ENCODE measurements around the gene DYNC1LI1. TPM values are rescaled to one million over a fixed set of nuclear protein-coding genes. Genes with fewer than 3 reads are reported as not detected.

The DYNC1LI1 gene
- total RNA-seq, 2 experiments from 2014 or later, result 28.6 to 48.7 TPM

GRCh38 chr3:32562640-32563039, 8.0 kb downstream of the DYNC1LI1 start:
- no peak overlapping the region for H3K4me2 ChIP-seq (ENCODE audit: low read length)
- H3K4me3 ChIP-seq (ENCODE audit: low read depth, low read length, poor library complexity, severe bottlenecking), result no peak overlapping the region
- no peak overlapping the region for H3K27ac ChIP-seq (ENCODE audit: low read depth, low read length, poor library complexity, severe bottlenecking)
- intact Hi-C loops (cut with micrococcal nuclease; ENCODE audit: unreplicated experiment), result no loop called here
- H3K4me1 ChIP-seq (ENCODE audit: insufficient read depth, low read length, poor library complexity, severe bottlenecking), result no peaks in the 10 kb centered on the region
- ChIA-PET CTCF (ENCODE audit: unreplicated experiment) (no interaction called here), POLR2A (no interaction called here)
- H3K36me3 ChIP-seq (ENCODE audit: insufficient read depth, low read length), result peaks cover 48% of the 10 kb centered on the region
- no peak overlapping the region for H2AFZ ChIP-seq (ENCODE audit: low read length)
- H4K20me1 ChIP-seq (ENCODE audit: insufficient read depth, low read length), result no peaks in the 10 kb centered on the region
- peaks cover 88% of the 10 kb centered on the region; the same call in 1 of the 2 replicates for H3K79me2 ChIP-seq (ENCODE audit: insufficient read depth, low read depth, low read length)
- no peak for DNase-seq (ENCODE audit: low spot score)
- TF ChIP-seq, protein P1, sequence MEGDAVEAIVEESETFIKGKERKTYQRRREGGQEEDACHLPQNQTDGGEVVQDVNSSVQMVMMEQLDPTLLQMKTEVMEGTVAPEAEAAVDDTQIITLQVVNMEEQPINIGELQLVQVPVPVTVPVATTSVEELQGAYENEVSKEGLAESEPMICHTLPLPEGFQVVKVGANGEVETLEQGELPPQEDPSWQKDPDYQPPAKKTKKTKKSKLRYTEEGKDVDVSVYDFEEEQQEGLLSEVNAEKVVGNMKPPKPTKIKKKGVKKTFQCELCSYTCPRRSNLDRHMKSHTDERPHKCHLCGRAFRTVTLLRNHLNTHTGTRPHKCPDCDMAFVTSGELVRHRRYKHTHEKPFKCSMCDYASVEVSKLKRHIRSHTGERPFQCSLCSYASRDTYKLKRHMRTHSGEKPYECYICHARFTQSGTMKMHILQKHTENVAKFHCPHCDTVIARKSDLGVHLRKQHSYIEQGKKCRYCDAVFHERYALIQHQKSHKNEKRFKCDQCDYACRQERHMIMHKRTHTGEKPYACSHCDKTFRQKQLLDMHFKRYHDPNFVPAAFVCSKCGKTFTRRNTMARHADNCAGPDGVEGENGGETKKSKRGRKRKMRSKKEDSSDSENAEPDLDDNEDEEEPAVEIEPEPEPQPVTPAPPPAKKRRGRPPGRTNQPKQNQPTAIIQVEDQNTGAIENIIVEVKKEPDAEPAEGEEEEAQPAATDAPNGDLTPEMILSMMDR (conservative IDR thresholded peaks at IDR 0.05; ENCODE audit: low read length), result no peak
- no TSS peak for BruUV-seq (replicated peaks)
- no peaks in the 10 kb centered on the region for H3K9me3 ChIP-seq (ENCODE audit: low read length)
- H3K9me2 ChIP-seq (ENCODE audit: insufficient read depth, low read length), result no peaks in the 10 kb centered on the region

GRCh38 chr3:32557640-32558352, 12.9 kb downstream of the DYNC1LI1 start:
- intact Hi-C loops (cut with micrococcal nuclease; ENCODE audit: unreplicated experiment), result no loop called here
- CTCF ChIA-PET (ENCODE audit: unreplicated experiment), result interaction anchor here (0.6 kb wide), 1 partner anchor 9 kb away, joined by 4 read pairs; no protein-coding TSS in a partner anchor
- no peak overlapping the region for H3K4me2 ChIP-seq (ENCODE audit: low read length)
- BruUV-seq (replicated peaks), result no TSS peak
- H3K4me1 ChIP-seq (ENCODE audit: insufficient read depth, low read length, poor library complexity, severe bottlenecking), result no peaks in the 10 kb centered on the region
- H4K20me1 ChIP-seq (ENCODE audit: insufficient read depth, low read length), result peaks cover 11% of the 10 kb centered on the region; the same call in 1 of the 2 replicates
- DNase-seq (ENCODE audit: low spot score), result no peak
- no peaks in the 10 kb centered on the region for H3K9me2 ChIP-seq (ENCODE audit: insufficient read depth, low read length)
- POLR2A ChIA-PET, result interaction anchor here (0.6 to 2.0 kb wide), 5 partner anchors 9 to 154 kb away, joined by 3 to 5 read pairs (median 4); no protein-coding TSS in a partner anchor
- H3K79me2 ChIP-seq (ENCODE audit: insufficient read depth, low read depth, low read length), result peaks cover 87% of the 10 kb centered on the region; the same call in 1 of the 2 replicates
- no peak for TF ChIP-seq EZH2phosphoT487 (IDR thresholded peaks at IDR 0.05; ENCODE audit: borderline replicate concordance, low read depth, low read length)
- TF ChIP-seq, protein P1 (conservative IDR thresholded peaks at IDR 0.05; ENCODE audit: low read length), result no peak
- H3K27ac ChIP-seq (ENCODE audit: low read depth, low read length, poor library complexity, severe bottlenecking), result no peak overlapping the region
- peaks cover 41% of the 10 kb centered on the region for H3K36me3 ChIP-seq (ENCODE audit: insufficient read depth, low read length)
- H3K4me3 ChIP-seq (ENCODE audit: low read depth, low read length, poor library complexity, severe bottlenecking), result no peak overlapping the region
- H2AFZ ChIP-seq (ENCODE audit: low read length), result no peak overlapping the region
- no peaks in the 10 kb centered on the region for H3K9me3 ChIP-seq (ENCODE audit: low read length)

- Histone ChIP-seq H3K36me3 (ENCODE audit: insufficient read depth, low read length) (peaks cover 38% of the 10 kb centered on the region), H3K9me3 (ENCODE audit: low read length) (no peaks in the 10 kb centered on the region), H3K4me2 (ENCODE audit: low read length) (no peak overlapping the region), H2AFZ (ENCODE audit: low read length) (no peak overlapping the region), H3K4me1 (ENCODE audit: insufficient read depth, low read length, poor library complexity, severe bottlenecking) (peaks cover 4% of the 10 kb centered on the region), H3K79me2 (ENCODE audit: insufficient read depth, low read depth, low read length) (peaks cover 77% of the 10 kb centered on the region; the same call in 1 of the 2 replicates), H4K20me1 (ENCODE audit: insufficient read depth, low read length) (peaks cover 19% of the 10 kb centered on the region; the same call in 1 of the 2 replicates), H3K27ac (ENCODE audit: low read depth, low read length, poor library complexity, severe bottlenecking) (no peak overlapping the region), H3K4me3 (ENCODE audit: low read depth, low read length, poor library complexity, severe bottlenecking) (no peak overlapping the region), H3K9me2 (ENCODE audit: insufficient read depth, low read length) (no peaks in the 10 kb centered on the region)
- no peak for DNase-seq (ENCODE audit: low spot score)
- no peak for TF ChIP-seq EZH2phosphoT487 (IDR thresholded peaks at IDR 0.05; ENCODE audit: borderline replicate concordance, low read depth, low read length)
- TF ChIP-seq, protein P1 (conservative IDR thresholded peaks at IDR 0.05; ENCODE audit: low read length), result no peak
- ChIA-PET CTCF (ENCODE audit: unreplicated experiment) (no interaction called here), POLR2A (interaction anchor here (0.9 kb wide), 1 partner anchor 13 kb away, joined by 5 read pairs; no protein-coding TSS in a partner anchor)
- no TSS peak for BruUV-seq (replicated peaks)
- intact Hi-C loops (cut with micrococcal nuclease; ENCODE audit: unreplicated experiment), result no loop called here
These were observed 14.3 kb downstream of the DYNC1LI1 start for GRCh38 chr3:32556332-32556731.
